ENCODE data around the gene GJD4.
A peak's percentile ranks its signal among the peaks of the same experiment; 100 is the strongest.

The GJD4 gene

GRCh38 chr10:35632027-35632426 lies 26.9 kb downstream of the GJD4 start:
- DNase-seq = no peak

- no peak for DNase-seq
Measured at GRCh38 chr10:35633006-35633980, 28.2 kb downstream of the GJD4 start.

GRCh38 chr10:35635576-35635975 lies 30.4 kb downstream of the GJD4 start:
- peak; percentile 70 for DNase-seq

- DNase-seq = no peak
Measured at GRCh38 chr10:35636956-35637355, 31.8 kb downstream of the GJD4 start.

- DNase-seq = no peak
Measured at GRCh38 chr10:35637462-35637861, 32.3 kb downstream of the GJD4 start.

- DNase-seq = no peak
Measured at GRCh38 chr10:35638101-35638500, 33.0 kb downstream of the GJD4 start.

- no peak for DNase-seq
Measured at GRCh38 chr10:35639021-35639727, 34.0 kb downstream of the GJD4 start.

- DNase-seq = peak; percentile 47
Measured at GRCh38 chr10:35639728-35640401, 34.7 kb downstream of the GJD4 start.

GRCh38 chr10:35640474-35640873 lies 35.3 kb downstream of the GJD4 start:
- peak; percentile 72 for DNase-seq

GRCh38 chr10:35640951-35641675 lies 36.0 kb downstream of the GJD4 start:
- peak; percentile 85 for DNase-seq

- peak; percentile 38 for DNase-seq
Measured at GRCh38 chr10:35641676-35642034, 36.5 kb downstream of the GJD4 start.

- DNase-seq = peak; percentile 89
Measured at GRCh38 chr10:35642035-35642792, 37.1 kb downstream of the GJD4 start, which contains the start of gene FZD8. TSS of gene FZD8 (minus strand) at chr10:35642296. CDS start at chr10:35641429, 867 bp downstream.

- no peak for DNase-seq
Measured at GRCh38 chr10:35642793-35643114, 37.6 kb downstream of the GJD4 start.

- peak; percentile 39 for DNase-seq
Measured at GRCh38 chr10:35643151-35644049, 38.3 kb downstream of the GJD4 start.

GRCh38 chr10:35644050-35644950 lies 39.2 kb downstream of the GJD4 start:
- no peak for DNase-seq

- DNase-seq = no peak
Measured at GRCh38 chr10:35650894-35651293, 45.8 kb downstream of the GJD4 start.

- no peak for DNase-seq
Measured at GRCh38 chr10:35652824-35653223, 47.7 kb downstream of the GJD4 start.

GRCh38 chr10:35657621-35658020 lies 52.5 kb downstream of the GJD4 start:
- DNase-seq = no peak

Data from fibroblast of skin of right quadriceps (primary cell).